K562 (cell line): ENCODE measurements around the gene PRSS53. TPM values are rescaled to one million over a fixed set of nuclear protein-coding genes. Genes with fewer than 3 reads are reported as not detected.

Source experiments
- ATAC-seq: fragments of 200-7000 bp; cut with Tn5 transposase; 3 replicates; pipeline ENCODE4 v1.9.1; 2020; ENCODE audit warnings: moderate library complexity
- BruUV-seq: library from RNA; stranded (reverse); fragments of 400-500 nt; replicated peaks from 2 replicates; lab custom pipeline; 2021; lab: Mats Ljungman, UMichigan
- CTCF ChIA-PET: fragments of 300-600 bp; formaldehyde crosslinking; extraction: SDS; loops from one replicate; lab custom pipeline; 2021; ENCODE audit warnings: low intra/inter-chr PET ratio; lab: Yijun Ruan, JAX
- POLR2A ChIA-PET: fragments of 300-600, 350-650 bp; sonication (Branson Sonifier 250); formaldehyde crosslinking; extraction: SDS; loops from one replicate; lab custom pipeline; 2021; ENCODE audit warnings: antibody characterized with exemption, inconsistent platforms; lab: Yijun Ruan, JAX
- DNase-seq, 4 experiments: peaks; one replicate each; pipeline versions ENCODE4 v3.0.0 to v3.0.0-alpha.2; 2011 to 2018; ENCODE audit warnings: low spot score in 3 of 4, mixed read lengths in 3 of 4; ENCODE audit errors: extremely low read depth in 1 of 4
- FAIRE-seq: peaks from 2 replicates; lab custom pipeline; 2011; peaks lifted over from hg19 to GRCh38; lab: Jason Lieb, UNC
- H2AFZ ChIP-seq: 2 replicates; pipeline ENCODE4 v1.6.0; 2011; ENCODE audit warnings: low read depth, low read length, control low read depth, inconsistent platforms
- H3K27ac ChIP-seq: fragments of 200-600 bp; 3 replicates; pipeline ENCODE4 v1.8.0; 2011; ENCODE audit warnings: low read depth, mild to moderate bottlenecking, control low read depth, inconsistent platforms, low read length, moderate library complexity, mixed read lengths; ENCODE audit errors: extremely low read depth
- H3K27me3 ChIP-seq, 2 experiments: fragments of 300-600 bp in 1 of 2; 2 replicates in 1 of 2; 3 replicates in 1 of 2; pipeline versions ENCODE4 v1.6.0 to v1.8.0; 2011; ENCODE audit warnings: inconsistent platforms in 2 of 2, low read length in 2 of 2, mild to moderate bottlenecking in 1 of 2, mixed read lengths in 1 of 2, moderate library complexity in 1 of 2; ENCODE audit not compliant: control insufficient read depth in 2 of 2, insufficient read depth in 2 of 2
- H3K36me3 ChIP-seq: fragments of 300-600 bp; 3 replicates; pipeline ENCODE4 v1.8.0; 2011; ENCODE audit warnings: mild to moderate bottlenecking, low read length, inconsistent platforms; ENCODE audit not compliant: control insufficient read depth, insufficient read depth
- H3K4me1 ChIP-seq, 2 experiments: fragments of 200-600 bp in 1 of 2; replicated peaks in 1 of 2; 2 replicates in 1 of 2; 3 replicates in 1 of 2; pipeline versions ENCODE4 v1.5.1 to v1.8.0; 2011; ENCODE audit warnings: inconsistent platforms in 2 of 2, low read length in 2 of 2, mild to moderate bottlenecking in 1 of 2, mixed read lengths in 1 of 2, moderate library complexity in 1 of 2; ENCODE audit not compliant: control insufficient read depth in 2 of 2, insufficient read depth in 2 of 2
- H3K4me2 ChIP-seq: 2 replicates; pipeline ENCODE4 v1.6.1; 2011; ENCODE audit warnings: low read length, control low read depth, inconsistent platforms, mixed read lengths; ENCODE audit not compliant: insufficient read depth
- H3K4me3 ChIP-seq: fragments of 200-600 bp; sonication (generic), shearing (Covaris generic); 2 replicates; pipeline ENCODE4 v1.5.1; 2016; ENCODE audit warnings: control low read depth, inconsistent platforms
- H3K79me2 ChIP-seq: fragments of 200-600 bp; 3 replicates; pipeline ENCODE4 v1.8.0; 2011; ENCODE audit warnings: low read length, inconsistent platforms; ENCODE audit not compliant: control insufficient read depth, insufficient read depth
- H3K9ac ChIP-seq, 2 experiments: 2 replicates each; pipeline versions ENCODE4 v1.6.0 to v1.6.1; 2011; ENCODE audit warnings: low read depth in 2 of 2, low read length in 2 of 2, control low read depth in 1 of 2, inconsistent platforms in 1 of 2, mild to moderate bottlenecking in 1 of 2, mixed read lengths in 1 of 2; ENCODE audit not compliant: insufficient read depth in 1 of 2
- H3K9me1 ChIP-seq: one replicate; pipeline ENCODE4 v1.6.0; 2011; ENCODE audit warnings: inconsistent platforms, mild to moderate bottlenecking, low read length, moderate library complexity; ENCODE audit not compliant: control insufficient read depth, insufficient read depth
- H3K9me3 ChIP-seq: replicated peaks from 2 replicates; pipeline ENCODE4 v1.5.1; 2011; ENCODE audit warnings: low read depth, low read length, inconsistent platforms; ENCODE audit not compliant: control insufficient read depth, insufficient read depth
- H4K20me1 ChIP-seq: replicated peaks from 2 replicates; pipeline ENCODE4 v1.6.1; 2011; ENCODE audit warnings: low read length, inconsistent platforms, mixed read lengths; ENCODE audit not compliant: control insufficient read depth, insufficient read depth
- POLR2G ChIP-seq: fragments of 200-400 bp; formaldehyde crosslinking; IDR thresholded peaks from 2 replicates; pipeline ENCODE4 v1.6.1; 2017; ENCODE audit warnings: low read depth, mild to moderate bottlenecking, antibody characterized with exemption, low read length, moderate library complexity
- RBFOX2 ChIP-seq: fragments of 200-400 bp; formaldehyde crosslinking; IDR thresholded peaks from 2 replicates; pipeline ENCODE4 v1.6.1; 2017; ENCODE audit warnings: low read depth, mild to moderate bottlenecking, low read length, moderate library complexity
- ZNF134 ChIP-seq: fragments of 250-450 bp; sonication (Bioruptor Pico); conservative IDR thresholded peaks from 2 replicates; pipeline ENCODE4 v1.4.0; 2020
- WGBS: fragments of 100-300 bp; shearing (Covaris generic); methylation state at CpG from one replicate; pipeline ENCODE4 v1.1.6; 2016; ENCODE audit warnings: low coverage, mixed read lengths; ENCODE audit not compliant: insufficient coverage; ENCODE audit errors: missing lambda C conversion rate; 5-methylcytosine and 5-hydroxymethylcytosine counted together
- in situ Hi-C: fragments of 300-500 bp; cut with MboI; formaldehyde crosslinking; loops from 4 replicates; pipeline ENCODE4 v1.15.0; 2018; ENCODE audit warnings: inconsistent platforms, mixed read lengths
- intact Hi-C: fragments of 100-400 bp; cut with micrococcal nuclease; formaldehyde crosslinking; loops from 2 replicates; pipeline ENCODE4 v1.14.2; 2022
- polyA plus RNA-seq, 8 experiments: library from polyadenylated mRNA; depleted of rRNA in 4 of 8; stranded (reverse) in 5 of 8; unstranded in 3 of 8; fragments of >200 nt; fragmentation: Nextera tagmentation in 2 of 8; fragmentation: Illumina TruSeq in 1 of 8; extraction: Ambion mirVana in 2 of 8; extraction: Trizol in 1 of 8; gene quantifications; 2 replicates each; pipeline versions ENCODE4 v1.2.1 to v1.2.3, GENCODE V29; 2011 to 2014; ENCODE audit warnings: inconsistent platforms in 1 of 8, missing spikeins in 1 of 8
- total RNA-seq, 7 experiments: library from RNA; depleted of rRNA in 6 of 7; stranded (reverse); fragments of >200 nt in 6 of 7; fragmentation: Illumina TruSeq in 2 of 7; extraction: Trizol in 2 of 7; gene quantifications; 2 replicates each; pipeline versions ENCODE4 v1.2.1 to v1.2.3, GENCODE V29; 2011 to 2021; ENCODE audit warnings: low replicate concordance in 1 of 7
- TF ChIP-seq, protein P1 (sequence below), 2 experiments: fragments of 450-650 bp; IDR thresholded peaks; 2 replicates each; pipeline ENCODE4 v1.6.1; 2016

Gene PRSS53
- total and polyA plus RNA-seq, 9 of the 15 experiments (the other 6 are each of a cell fraction or from before 2014, with no cell fraction given): 0.40 to 1.9 (median 0.78) TPM; not detected in 2

DNA sequence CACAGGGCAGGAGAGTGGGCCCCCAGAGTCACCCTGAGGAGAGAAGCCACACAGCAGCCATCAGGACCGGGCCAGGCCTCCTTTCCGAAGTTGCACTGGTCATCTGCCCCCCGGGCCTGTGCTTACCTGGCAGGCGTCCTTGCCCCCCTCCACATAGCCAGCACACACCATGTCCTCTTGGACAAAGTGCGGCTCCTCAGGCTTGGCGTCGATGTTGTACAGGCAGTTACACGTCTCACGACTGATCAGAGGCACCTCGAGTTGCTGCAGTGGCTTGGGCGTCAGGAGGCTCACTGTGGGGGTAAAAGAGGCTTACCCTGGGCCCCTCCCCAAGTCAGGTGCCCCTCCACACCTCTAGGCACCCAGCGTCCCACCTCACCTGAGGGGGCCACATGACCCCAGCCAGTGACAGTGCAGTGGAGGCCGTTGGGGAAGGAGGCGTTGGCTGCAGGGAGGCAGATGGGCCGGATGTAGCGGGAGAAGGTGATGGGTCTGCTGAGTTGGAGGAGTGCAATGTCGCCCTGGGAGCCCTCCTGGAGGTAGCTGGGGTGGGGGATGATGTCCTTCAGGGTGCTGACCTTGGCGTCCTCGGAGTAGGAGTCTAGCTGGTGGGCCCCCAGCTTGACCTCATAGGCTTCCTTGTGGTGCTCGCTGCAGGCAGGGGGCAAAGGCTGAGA lies 43.7 kb upstream of the PRSS53 start:
- Histone ChIP-seq H4K20me1 (no peaks in the 10 kb centered on the region), H3K4me3 (no peak overlapping the region), H3K36me3 (peaks cover 43% of the 10 kb centered on the region; the same call in 2 of the 3 replicates), H3K27ac (no peak overlapping the region), H2AFZ (no peak overlapping the region), H3K9me3 (no peaks in the 10 kb centered on the region), H3K4me1 (peaks cover 50 to 92% of the 10 kb centered on the region in 2 experiments), H3K4me2 (no peak overlapping the region), H3K27me3 (no peaks in the 10 kb centered on the region)
- no peak for DNase-seq
- ATAC-seq: no peak
- WGBS: 81% methylated on average over 19 of the region's 20 CpGs
- intact Hi-C loops: no loop called here
- TF ChIP-seq ZNF134 (CRISPR knock-in tag) (no peak), POLR2G (peak; percentile 70), RBFOX2 (peak; percentile 44; the same call in 1 of the 2 replicates)
- TF ChIP-seq, protein P1, sequence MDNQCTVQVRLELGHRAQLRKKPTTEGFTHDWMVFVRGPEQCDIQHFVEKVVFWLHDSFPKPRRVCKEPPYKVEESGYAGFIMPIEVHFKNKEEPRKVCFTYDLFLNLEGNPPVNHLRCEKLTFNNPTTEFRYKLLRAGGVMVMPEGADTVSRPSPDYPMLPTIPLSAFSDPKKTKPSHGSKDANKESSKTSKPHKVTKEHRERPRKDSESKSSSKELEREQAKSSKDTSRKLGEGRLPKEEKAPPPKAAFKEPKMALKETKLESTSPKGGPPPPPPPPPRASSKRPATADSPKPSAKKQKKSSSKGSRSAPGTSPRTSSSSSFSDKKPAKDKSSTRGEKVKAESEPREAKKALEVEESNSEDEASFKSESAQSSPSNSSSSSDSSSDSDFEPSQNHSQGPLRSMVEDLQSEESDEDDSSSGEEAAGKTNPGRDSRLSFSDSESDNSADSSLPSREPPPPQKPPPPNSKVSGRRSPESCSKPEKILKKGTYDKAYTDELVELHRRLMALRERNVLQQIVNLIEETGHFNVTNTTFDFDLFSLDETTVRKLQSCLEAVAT (IDR thresholded peaks at IDR 0.05): 0 out of 4 replicates have a peak, but pooled peaks of 1 of the 2 experiments have one; percentile 24
- TF ChIP-seq, all 486 proteins: peak for 3
- ChIA-PET CTCF (no interaction called here), POLR2A (interaction anchor here (0.9 to 2.4 kb wide), 5 partner anchors 10 to 50 kb away, joined by 3 to 9 read pairs (median 5); partner anchors contain the start of gene FUS)
- FAIRE-seq: no peak
- H3K9ac ChIP-seq: 0 out of 4 replicates have a peak overlapping the region, but pooled peaks of 1 of the 2 experiments have one; percentile 50
- no peaks in the 10 kb centered on the region for H3K79me2 ChIP-seq
- H3K9me1 ChIP-seq: no peaks in the 10 kb centered on the region
- BruUV-seq: no TSS peak
- in situ Hi-C loops: no loop called here
